ENCODE results near the gene SUPT3H. TPM values are rescaled to one million over a fixed set of nuclear protein-coding genes. Genes with fewer than 3 reads are reported as not detected.

SUPT3H gene
- total and polyA plus RNA-seq, 2 of the 8 experiments (the other 6 are each of a cell fraction or from before 2014, with no cell fraction given), result 18.8 to 23.0 TPM

DNA sequence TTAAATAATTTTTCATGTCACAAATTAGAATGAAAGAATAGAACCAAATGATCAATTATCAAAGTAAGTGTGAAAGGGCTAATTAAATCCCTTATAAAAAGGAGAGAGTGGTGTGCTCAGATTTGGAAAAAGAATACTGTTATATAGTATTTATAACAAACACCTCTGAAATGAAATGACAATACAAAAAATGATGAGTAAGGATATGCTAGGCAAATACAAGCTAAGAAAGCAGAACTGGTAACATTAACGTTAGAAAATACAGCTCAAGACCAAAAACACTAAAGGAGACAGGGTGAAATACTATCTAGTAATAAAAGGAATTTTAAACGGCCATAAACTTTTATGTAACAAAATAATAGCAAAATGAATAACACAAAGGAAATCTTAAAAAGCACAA is 373.8 kb downstream of the SUPT3H start:
- no peaks in the 10 kb centered on the region for H3K23me2 ChIP-seq (ENCODE audit: low read depth, low read length)
- ChIA-PET CTCF (ENCODE audit: partially characterized antibody) (interaction anchor here (1.1 kb wide), 1 partner anchor 373 kb away, joined by 3 read pairs; no protein-coding TSS in a partner anchor), POLR2A (ENCODE audit: partially characterized antibody) (no interaction called here)
- no peak overlapping the region for H2AK5ac ChIP-seq (ENCODE audit: low read depth, low read length)
- no peak overlapping the region for H3K18ac ChIP-seq (ENCODE audit: extremely low read depth, low read length)
- no peak overlapping the region for H3K27ac ChIP-seq (ENCODE audit: low read depth, low read length)
- H2BK15ac ChIP-seq (ENCODE audit: low read length), result no peak overlapping the region
- H2BK12ac ChIP-seq (ENCODE audit: low read depth, low read length), result no peak overlapping the region
- DNase-seq (ENCODE audit: low read depth in 1 of 2, low spot score in 2 of 2), result no peak
- H3K79me1 ChIP-seq (ENCODE audit: low read depth, low read length), result no peaks in the 10 kb centered on the region
- H4K8ac ChIP-seq (ENCODE audit: extremely low read depth, insufficient read depth, low read length), result no peak overlapping the region
- H2AFZ ChIP-seq (ENCODE audit: low read length), result no peak overlapping the region
- H4K91ac ChIP-seq (replicated peaks; ENCODE audit: insufficient read length, low read length), result no peak overlapping the region
- H3K4ac ChIP-seq (replicated peaks; ENCODE audit: insufficient read length, low read depth, low read length), result no peak overlapping the region
- 48% methylated on average over 2 of the region's 2 CpGs; no CpG with 5 or more reads in 1 of the 2 experiments for WGBS, 2 experiments (ENCODE audit: extremely low coverage in 1 of 2, insufficient coverage in 1 of 2, insufficient read length in 1 of 2, insufficient replicate concordance in 2 of 2, low coverage in 1 of 2, low lambda C conversion rate in 2 of 2, missing lambda C conversion rate in 1 of 2)
- H3K79me2 ChIP-seq (ENCODE audit: control insufficient read depth in 1 of 2, insufficient read depth in 2 of 2, low read length in 2 of 2), result no peaks in the 10 kb centered on the region
- no peak overlapping the region for H3K23ac ChIP-seq (ENCODE audit: insufficient read length)
- no peak overlapping the region for H3K14ac ChIP-seq (ENCODE audit: insufficient read length)
- no peak overlapping the region for H3K9ac ChIP-seq (replicated peaks in 1 of 4; ENCODE audit: extremely low read depth in 1 of 4, low read depth in 3 of 4, low read length in 3 of 4)
- no peak for FAIRE-seq
- no peak overlapping the region for H3K4me3 ChIP-seq (ENCODE audit: extremely low read depth in 1 of 4, insufficient read depth in 2 of 4, low read depth in 3 of 4, low read length in 4 of 4)
- H3K4me1 ChIP-seq (replicated peaks in 1 of 4; ENCODE audit: control insufficient read depth in 3 of 4, insufficient read depth in 4 of 4, low read length in 3 of 4), result no peaks in the 10 kb centered on the region
- no peaks in the 10 kb centered on the region for H3K36me3 ChIP-seq (ENCODE audit: control insufficient read depth in 2 of 4, insufficient read depth in 4 of 4, low read length in 3 of 4)
- no peak overlapping the region for H4K5ac ChIP-seq (ENCODE audit: insufficient read length, low read depth, low read length)
- no peak overlapping the region for H2BK120ac ChIP-seq (replicated peaks; ENCODE audit: low read depth, low read length)
- peaks cover 0 to 3% of the 10 kb centered on the region in 2 experiments for H4K20me1 ChIP-seq (replicated peaks in 1 of 2; ENCODE audit: control insufficient read depth in 1 of 2, insufficient read depth in 2 of 2, low read length in 2 of 2)
- no peaks in the 10 kb centered on the region for H3K27me3 ChIP-seq (replicated peaks in 1 of 4; ENCODE audit: control insufficient read depth in 3 of 4, extremely low read depth in 1 of 4, insufficient read depth in 3 of 4, low read length in 3 of 4)
- H3K9me3 ChIP-seq (ENCODE audit: insufficient read depth in 2 of 2, low read depth in 1 of 2, low read length in 1 of 2), result no peaks in the 10 kb centered on the region
- no peak overlapping the region for H3K56ac ChIP-seq (replicated peaks; ENCODE audit: insufficient read length, low read depth, low read length)
- H3K4me2 ChIP-seq (ENCODE audit: insufficient read depth in 1 of 2, low read depth in 2 of 2, low read length in 2 of 2), result no peak overlapping the region
- no peak overlapping the region for H2BK5ac ChIP-seq (ENCODE audit: low read depth, low read length)
- H2BK20ac ChIP-seq (ENCODE audit: low read length), result no peak overlapping the region
- no peak for TF ChIP-seq GABPA (IDR thresholded peaks at IDR 0.05; ENCODE audit: borderline replicate concordance, insufficient read depth, low read length)
